KMS-11 (cell line): Measurements from ENCODE around the gene TMED6.

ENCODE experiments used
- H2AFZ ChIP-seq: fragments of 200-600 bp; sonication (generic); 2 replicates; pipeline ENCODE4 v1.6.1; 2016; ENCODE audit warnings: antibody characterized with exemption, mixed run types, low read depth
- H3K27ac ChIP-seq: fragments of 200-600 bp; sonication (generic); 2 replicates; pipeline ENCODE4 v1.6.1; 2016; ENCODE audit warnings: mild to moderate bottlenecking, mixed run types
- H3K27me3 ChIP-seq: fragments of 200-600 bp; sonication (generic); 2 replicates; pipeline ENCODE4 v1.6.1; 2017; ENCODE audit warnings: mild to moderate bottlenecking, low read depth, mixed run types, moderate library complexity; ENCODE audit not compliant: insufficient read depth
- H3K36me3 ChIP-seq: fragments of 200-600 bp; sonication (generic); 2 replicates; pipeline ENCODE4 v1.6.1; 2017; ENCODE audit warnings: mild to moderate bottlenecking, mixed run types; ENCODE audit not compliant: insufficient read depth
- H3K4me1 ChIP-seq: fragments of 200-600 bp; sonication (generic); 2 replicates; pipeline ENCODE4 v1.6.1; 2016; ENCODE audit warnings: mild to moderate bottlenecking, low read depth, mixed run types; ENCODE audit not compliant: poor library complexity, severe bottlenecking
- H3K4me2 ChIP-seq: fragments of 200-600 bp; sonication (generic); 2 replicates; pipeline ENCODE4 v1.7.0; 2016; ENCODE audit warnings: mild to moderate bottlenecking, mixed run types
- H3K4me3 ChIP-seq: fragments of 200-600 bp; sonication (generic); IDR thresholded peaks from 2 replicates; pipeline ENCODE4 v1.6.1; 2017; ENCODE audit warnings: low read depth, low read length, mixed read lengths; ENCODE audit not compliant: insufficient read depth
- H3K79me2 ChIP-seq: fragments of 200-600 bp; sonication (generic); 2 replicates; pipeline ENCODE4 v1.6.1; 2016; ENCODE audit warnings: low read depth, mixed run types; ENCODE audit not compliant: insufficient read depth
- H3K9ac ChIP-seq: fragments of 200-600 bp; sonication (generic); 2 replicates; pipeline ENCODE4 v1.6.1; 2016; ENCODE audit warnings: mild to moderate bottlenecking, mixed run types
- H4K20me1 ChIP-seq: fragments of 200-600 bp; sonication (generic); 2 replicates; pipeline ENCODE4 v1.6.1; 2016; ENCODE audit warnings: mild to moderate bottlenecking, mixed run types; ENCODE audit not compliant: insufficient read depth
- TF ChIP-seq, protein P1 (sequence below): fragments of 200-600 bp; sonication (generic); conservative IDR thresholded peaks from 2 replicates; pipeline ENCODE4 v1.6.1; 2017; ENCODE audit warnings: low read depth, mild to moderate bottlenecking, antibody characterized with exemption, low read length, moderate library complexity, mixed read lengths

TMED6 gene

GRCh38 chr16:69395859-69396186 is 44.2 kb upstream of the TMED6 start:
- H2AFZ ChIP-seq: peak overlapping the region; percentile 83; the same call in 1 of the 2 replicates

DNA sequence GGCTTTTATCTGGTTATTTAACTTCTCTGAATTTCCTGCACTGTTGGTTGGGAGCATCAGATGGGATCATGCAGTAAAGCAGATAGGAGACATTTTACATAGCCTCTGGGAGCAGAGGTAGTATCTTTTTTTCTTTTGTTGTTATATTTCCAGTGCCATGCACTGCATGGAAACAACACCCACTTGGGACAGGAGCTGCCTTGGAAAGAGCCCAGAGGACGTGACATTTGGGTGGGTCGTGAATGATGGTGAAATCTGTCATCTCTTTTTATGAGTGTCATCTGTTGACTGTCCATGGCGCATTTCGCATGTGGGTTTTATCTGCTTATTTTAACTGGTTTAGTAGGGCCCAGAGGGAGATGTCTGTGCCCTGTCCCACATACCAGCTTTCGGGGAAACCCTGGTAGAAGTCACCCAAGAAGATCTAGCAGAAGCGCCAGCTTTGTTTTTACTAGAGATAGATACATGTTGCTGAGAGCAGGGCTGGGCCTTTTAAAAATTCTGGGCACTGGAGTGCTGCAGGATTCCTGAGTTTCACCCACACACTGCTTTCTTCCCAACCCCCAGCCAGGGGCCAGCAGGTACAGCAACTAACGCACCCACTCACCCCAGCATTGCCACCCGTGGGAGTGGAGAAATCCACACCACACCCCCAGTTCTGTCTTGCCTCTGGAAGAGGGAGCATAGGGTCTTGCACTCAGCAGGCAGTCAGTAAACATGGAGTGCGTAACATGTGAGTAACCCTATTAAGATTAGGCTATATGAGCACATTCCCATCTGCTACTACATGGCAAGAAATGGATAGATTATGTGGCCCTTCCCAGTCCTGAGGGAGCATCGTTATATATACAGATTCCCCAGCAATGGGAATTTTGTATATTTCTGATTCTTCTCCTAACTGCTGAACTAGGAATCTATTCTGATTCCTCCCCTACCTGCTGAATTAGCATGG is 42.6 kb upstream of the TMED6 start:
- peaks cover 14% of the 10 kb centered on the region for H3K4me1 ChIP-seq
- no peaks in the 10 kb centered on the region for H4K20me1 ChIP-seq
- no peak overlapping the region for H3K27ac ChIP-seq
- TF ChIP-seq, protein P1, sequence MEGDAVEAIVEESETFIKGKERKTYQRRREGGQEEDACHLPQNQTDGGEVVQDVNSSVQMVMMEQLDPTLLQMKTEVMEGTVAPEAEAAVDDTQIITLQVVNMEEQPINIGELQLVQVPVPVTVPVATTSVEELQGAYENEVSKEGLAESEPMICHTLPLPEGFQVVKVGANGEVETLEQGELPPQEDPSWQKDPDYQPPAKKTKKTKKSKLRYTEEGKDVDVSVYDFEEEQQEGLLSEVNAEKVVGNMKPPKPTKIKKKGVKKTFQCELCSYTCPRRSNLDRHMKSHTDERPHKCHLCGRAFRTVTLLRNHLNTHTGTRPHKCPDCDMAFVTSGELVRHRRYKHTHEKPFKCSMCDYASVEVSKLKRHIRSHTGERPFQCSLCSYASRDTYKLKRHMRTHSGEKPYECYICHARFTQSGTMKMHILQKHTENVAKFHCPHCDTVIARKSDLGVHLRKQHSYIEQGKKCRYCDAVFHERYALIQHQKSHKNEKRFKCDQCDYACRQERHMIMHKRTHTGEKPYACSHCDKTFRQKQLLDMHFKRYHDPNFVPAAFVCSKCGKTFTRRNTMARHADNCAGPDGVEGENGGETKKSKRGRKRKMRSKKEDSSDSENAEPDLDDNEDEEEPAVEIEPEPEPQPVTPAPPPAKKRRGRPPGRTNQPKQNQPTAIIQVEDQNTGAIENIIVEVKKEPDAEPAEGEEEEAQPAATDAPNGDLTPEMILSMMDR: no peak
- H3K4me2 ChIP-seq: no peak overlapping the region
- H3K4me3 ChIP-seq: no peak overlapping the region
- H3K79me2 ChIP-seq: no peaks in the 10 kb centered on the region
- H2AFZ ChIP-seq: no peak overlapping the region
- no peaks in the 10 kb centered on the region for H3K36me3 ChIP-seq
- H3K9ac ChIP-seq: no peak overlapping the region
- H3K27me3 ChIP-seq: no peaks in the 10 kb centered on the region

More at GRCh38 chr16:69395859-69396186, 44.2 kb upstream of the TMED6 start:
- peaks cover 14% of the 10 kb centered on the region for H3K4me1 ChIP-seq
- TF ChIP-seq, protein P1: no peak; the same call in 1 of the 2 replicates
- H3K36me3 ChIP-seq: no peaks in the 10 kb centered on the region
- H3K79me2 ChIP-seq: no peaks in the 10 kb centered on the region
- no peak overlapping the region; the same call in 1 of the 2 replicates for H3K27ac ChIP-seq
- no peaks in the 10 kb centered on the region for H4K20me1 ChIP-seq
- peak overlapping the region; percentile 38; the same call in 1 of the 2 replicates for H3K4me2 ChIP-seq
- H3K4me3 ChIP-seq: no peak overlapping the region
- H3K9ac ChIP-seq: peak overlapping the region; percentile 37; the same call in 1 of the 2 replicates
- H3K27me3 ChIP-seq: no peaks in the 10 kb centered on the region

- no peaks in the 10 kb centered on the region for H4K20me1 ChIP-seq
- TF ChIP-seq, protein P1: no peak
- peak overlapping the region; percentile 46 for H3K4me2 ChIP-seq
- H3K9ac ChIP-seq: no peak overlapping the region; the same call in 1 of the 2 replicates
- no peaks in the 10 kb centered on the region; the same call in 1 of the 2 replicates for H3K36me3 ChIP-seq
- H3K27me3 ChIP-seq: no peaks in the 10 kb centered on the region
- peaks cover 29% of the 10 kb centered on the region for H3K79me2 ChIP-seq
- H3K4me1 ChIP-seq: peaks cover 17% of the 10 kb centered on the region
- H3K27ac ChIP-seq: no peak overlapping the region
- no peak overlapping the region for H3K4me3 ChIP-seq
- peak overlapping the region; percentile 93 for H2AFZ ChIP-seq
Observed at GRCh38 chr16:69386596-69386995, 35.0 kb upstream of the TMED6 start.

DNA sequence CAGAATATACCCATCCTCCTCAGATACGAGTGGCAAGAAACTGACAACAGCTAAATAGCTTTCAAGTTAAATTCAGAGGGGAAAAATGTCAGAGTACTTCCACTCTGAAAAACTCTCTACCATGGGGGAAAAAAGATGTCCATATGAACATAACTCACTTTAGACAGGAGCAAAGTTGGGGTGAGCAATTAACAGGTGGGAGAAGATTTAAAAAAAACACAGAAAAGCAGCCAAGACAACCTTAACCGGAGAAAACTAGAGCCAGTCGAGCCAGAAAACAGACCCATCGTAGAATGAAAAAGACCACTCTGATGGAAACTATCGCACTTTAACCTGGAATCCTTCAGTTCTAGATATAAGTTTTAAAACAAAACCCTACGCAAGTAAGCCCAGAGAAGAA is 33.4 kb upstream of the TMED6 start:
- Histone ChIP-seq H3K9ac (peak overlapping the region; percentile 85), H3K4me1 (peaks cover 17% of the 10 kb centered on the region), H4K20me1 (no peaks in the 10 kb centered on the region), H3K4me3 (no peak overlapping the region), H3K79me2 (peaks cover 29% of the 10 kb centered on the region), H3K27ac (peak overlapping the region; percentile 59), H3K36me3 (no peaks in the 10 kb centered on the region; the same call in 1 of the 2 replicates), H3K4me2 (peak overlapping the region; percentile 100), H2AFZ (peak overlapping the region; percentile 50; the same call in 1 of the 2 replicates), H3K27me3 (no peaks in the 10 kb centered on the region)
- TF ChIP-seq, protein P1: no peak
